GM23338 (cell line): ENCODE measurements around the gene RAB40C.

Experiments
- CREB1 ChIP-seq: fragments of 250-450 bp; sonication (Bioruptor Pico); IDR thresholded peaks from 2 replicates; pipeline ENCODE4 v1.5.0; 2020; ENCODE audit warnings: low read depth, mild to moderate bottlenecking, moderate library complexity
- EZH2 ChIP-seq: fragments of 200-600 bp; sonication (generic); IDR thresholded peaks from one replicate; pipeline ENCODE4 v1.8.0; 2017; ENCODE audit warnings: antibody characterized with exemption, mild to moderate bottlenecking, low read depth; ENCODE audit not compliant: unreplicated experiment
- EZH2phosphoT487 ChIP-seq: fragments of 200-600 bp; sonication (generic); IDR thresholded peaks from one replicate; pipeline ENCODE4 v1.8.1; 2018; ENCODE audit warnings: antibody characterized with exemption; ENCODE audit not compliant: unreplicated experiment
- JUNB ChIP-seq: IDR thresholded peaks from one replicate; pipeline ENCODE4 v1.6.1; 2016; ENCODE audit warnings: antibody characterized with exemption; ENCODE audit not compliant: unreplicated experiment
- POLR2AphosphoS5 ChIP-seq: IDR thresholded peaks from 2 replicates; pipeline ENCODE4 v1.6.1; 2016; ENCODE audit warnings: antibody characterized with exemption, low read depth
- STAT1 ChIP-seq: IDR thresholded peaks from one replicate; pipeline ENCODE4 v1.6.1; 2016; ENCODE audit warnings: antibody characterized with exemption; ENCODE audit not compliant: unreplicated experiment
- ZNF331 ChIP-seq: fragments of 250-450 bp; sonication (Bioruptor Pico); IDR thresholded peaks from 2 replicates; pipeline ENCODE4 v1.5.0; 2020; ENCODE audit warnings: low read depth, mild to moderate bottlenecking, moderate library complexity
- TF ChIP-seq, protein P1 (sequence below), 2 experiments: fragments of 200-600 bp in 1 of 2; sonication (generic) in 1 of 2; conservative IDR thresholded peaks; 2 replicates each; pipeline versions ENCODE4 v1.5.1 to v1.6.1; 2016 to 2017; ENCODE audit warnings: antibody characterized with exemption in 2 of 2, low read depth in 2 of 2, mild to moderate bottlenecking in 2 of 2, moderate library complexity in 1 of 2
- TF ChIP-seq, protein P2 (sequence below): IDR thresholded peaks from 2 replicates; pipeline ENCODE4 v1.6.1; 2016; ENCODE audit warnings: antibody characterized with exemption
- TF ChIP-seq, protein P3 (sequence below): IDR thresholded peaks from one replicate; pipeline ENCODE4 v1.6.1; 2018; ENCODE audit warnings: antibody characterized with exemption; ENCODE audit not compliant: unreplicated experiment

DNA sequence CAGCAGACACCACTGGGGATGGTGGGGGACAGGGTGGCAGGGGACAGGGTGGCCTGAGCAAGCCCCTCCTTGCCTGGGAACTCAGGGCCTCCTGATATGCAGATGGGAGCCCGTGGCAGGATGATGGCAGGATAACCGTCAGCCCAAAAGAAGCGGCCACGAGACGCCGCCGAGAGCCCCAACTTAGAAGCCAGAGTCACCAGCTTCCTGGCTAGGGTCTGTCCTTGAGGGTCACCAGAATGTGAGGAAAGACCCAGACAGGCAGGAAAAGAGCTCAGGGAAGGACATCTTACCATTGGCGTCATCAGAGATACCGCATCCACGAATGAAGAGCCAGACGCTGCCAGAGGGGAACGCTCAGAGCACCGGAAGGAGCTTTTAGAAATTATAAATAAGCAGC is 19.4 kb downstream of the RAB40C start:
- TF ChIP-seq, protein P1, sequence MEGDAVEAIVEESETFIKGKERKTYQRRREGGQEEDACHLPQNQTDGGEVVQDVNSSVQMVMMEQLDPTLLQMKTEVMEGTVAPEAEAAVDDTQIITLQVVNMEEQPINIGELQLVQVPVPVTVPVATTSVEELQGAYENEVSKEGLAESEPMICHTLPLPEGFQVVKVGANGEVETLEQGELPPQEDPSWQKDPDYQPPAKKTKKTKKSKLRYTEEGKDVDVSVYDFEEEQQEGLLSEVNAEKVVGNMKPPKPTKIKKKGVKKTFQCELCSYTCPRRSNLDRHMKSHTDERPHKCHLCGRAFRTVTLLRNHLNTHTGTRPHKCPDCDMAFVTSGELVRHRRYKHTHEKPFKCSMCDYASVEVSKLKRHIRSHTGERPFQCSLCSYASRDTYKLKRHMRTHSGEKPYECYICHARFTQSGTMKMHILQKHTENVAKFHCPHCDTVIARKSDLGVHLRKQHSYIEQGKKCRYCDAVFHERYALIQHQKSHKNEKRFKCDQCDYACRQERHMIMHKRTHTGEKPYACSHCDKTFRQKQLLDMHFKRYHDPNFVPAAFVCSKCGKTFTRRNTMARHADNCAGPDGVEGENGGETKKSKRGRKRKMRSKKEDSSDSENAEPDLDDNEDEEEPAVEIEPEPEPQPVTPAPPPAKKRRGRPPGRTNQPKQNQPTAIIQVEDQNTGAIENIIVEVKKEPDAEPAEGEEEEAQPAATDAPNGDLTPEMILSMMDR (conservative IDR thresholded peaks at IDR 0.05; ENCODE audit: low read depth in 2 of 2): no peak
- TF ChIP-seq, protein P2, sequence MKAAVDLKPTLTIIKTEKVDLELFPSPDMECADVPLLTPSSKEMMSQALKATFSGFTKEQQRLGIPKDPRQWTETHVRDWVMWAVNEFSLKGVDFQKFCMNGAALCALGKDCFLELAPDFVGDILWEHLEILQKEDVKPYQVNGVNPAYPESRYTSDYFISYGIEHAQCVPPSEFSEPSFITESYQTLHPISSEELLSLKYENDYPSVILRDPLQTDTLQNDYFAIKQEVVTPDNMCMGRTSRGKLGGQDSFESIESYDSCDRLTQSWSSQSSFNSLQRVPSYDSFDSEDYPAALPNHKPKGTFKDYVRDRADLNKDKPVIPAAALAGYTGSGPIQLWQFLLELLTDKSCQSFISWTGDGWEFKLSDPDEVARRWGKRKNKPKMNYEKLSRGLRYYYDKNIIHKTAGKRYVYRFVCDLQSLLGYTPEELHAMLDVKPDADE: no peak
- TF ChIP-seq EZH2phosphoT487 (no peak), JUNB (no peak), EZH2 (no peak), POLR2AphosphoS5 (no peak), STAT1 (no peak), ZNF331 (CRISPR knock-in tag) (no peak), CREB1 (no peak)
- TF ChIP-seq, protein P3, sequence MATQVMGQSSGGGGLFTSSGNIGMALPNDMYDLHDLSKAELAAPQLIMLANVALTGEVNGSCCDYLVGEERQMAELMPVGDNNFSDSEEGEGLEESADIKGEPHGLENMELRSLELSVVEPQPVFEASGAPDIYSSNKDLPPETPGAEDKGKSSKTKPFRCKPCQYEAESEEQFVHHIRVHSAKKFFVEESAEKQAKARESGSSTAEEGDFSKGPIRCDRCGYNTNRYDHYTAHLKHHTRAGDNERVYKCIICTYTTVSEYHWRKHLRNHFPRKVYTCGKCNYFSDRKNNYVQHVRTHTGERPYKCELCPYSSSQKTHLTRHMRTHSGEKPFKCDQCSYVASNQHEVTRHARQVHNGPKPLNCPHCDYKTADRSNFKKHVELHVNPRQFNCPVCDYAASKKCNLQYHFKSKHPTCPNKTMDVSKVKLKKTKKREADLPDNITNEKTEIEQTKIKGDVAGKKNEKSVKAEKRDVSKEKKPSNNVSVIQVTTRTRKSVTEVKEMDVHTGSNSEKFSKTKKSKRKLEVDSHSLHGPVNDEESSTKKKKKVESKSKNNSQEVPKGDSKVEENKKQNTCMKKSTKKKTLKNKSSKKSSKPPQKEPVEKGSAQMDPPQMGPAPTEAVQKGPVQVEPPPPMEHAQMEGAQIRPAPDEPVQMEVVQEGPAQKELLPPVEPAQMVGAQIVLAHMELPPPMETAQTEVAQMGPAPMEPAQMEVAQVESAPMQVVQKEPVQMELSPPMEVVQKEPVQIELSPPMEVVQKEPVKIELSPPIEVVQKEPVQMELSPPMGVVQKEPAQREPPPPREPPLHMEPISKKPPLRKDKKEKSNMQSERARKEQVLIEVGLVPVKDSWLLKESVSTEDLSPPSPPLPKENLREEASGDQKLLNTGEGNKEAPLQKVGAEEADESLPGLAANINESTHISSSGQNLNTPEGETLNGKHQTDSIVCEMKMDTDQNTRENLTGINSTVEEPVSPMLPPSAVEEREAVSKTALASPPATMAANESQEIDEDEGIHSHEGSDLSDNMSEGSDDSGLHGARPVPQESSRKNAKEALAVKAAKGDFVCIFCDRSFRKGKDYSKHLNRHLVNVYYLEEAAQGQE: no peak
